SK-N-MC (cell line): ENCODE results near the gene CTNND2.
"Not testable (repeated sequence)": the region's sequence is repeated elsewhere in the genome, so short reads cannot be mapped to it uniquely, and the experiment has no call there.

Source experiments
- DNase-seq: peaks from one replicate; pipeline ENCODE4 v3.0.0-alpha.2; 2011; ENCODE audit warnings: low read depth, low spot score
- H3K27ac ChIP-seq: fragments of 200-600 bp; sonication (generic); 2 replicates; pipeline ENCODE4 v1.5.1; 2016; ENCODE audit warnings: mixed run types
- H3K36me3 ChIP-seq: fragments of 200-600 bp; sonication (generic); 2 replicates; pipeline ENCODE4 v1.6.1; 2017; ENCODE audit warnings: antibody characterized with exemption, low read length, mixed read lengths; ENCODE audit not compliant: insufficient read depth
- H3K4me3 ChIP-seq: fragments of 200-600 bp; sonication (generic); 2 replicates; pipeline ENCODE4 v1.5.1; 2016
- H3K9ac ChIP-seq: fragments of 200-600 bp; sonication (generic); 2 replicates; pipeline ENCODE4 v1.8.0; 2017; ENCODE audit warnings: mixed run types, mixed read lengths; ENCODE audit not compliant: insufficient read length
- H3K9me3 ChIP-seq: fragments of 200-600 bp; sonication (generic); 2 replicates; pipeline ENCODE4 v1.6.1; 2017; ENCODE audit warnings: low read depth, mild to moderate bottlenecking, antibody characterized with exemption, low read length, moderate library complexity, mixed read lengths
- EZH2 ChIP-seq: fragments of 200-600 bp; sonication (generic); IDR thresholded peaks from one replicate; pipeline ENCODE4 v1.6.1; 2017; ENCODE audit warnings: antibody characterized with exemption
- FOXP2 ChIP-seq: optimal IDR thresholded peaks from 2 replicates; pipeline ENCODE3; 2011; ENCODE audit warnings: mild to moderate bottlenecking, moderate library complexity; ENCODE audit not compliant: insufficient read depth; ENCODE audit errors: extremely low read length, control extremely low read depth
- POLR2AphosphoS5 ChIP-seq: IDR thresholded peaks from 2 replicates; pipeline ENCODE4 v1.6.1; 2012; ENCODE audit warnings: mild to moderate bottlenecking, low read depth, low read length, borderline replicate concordance

Gene CTNND2

GRCh38 chr5:11082404-11082945 is 821.8 kb downstream of the CTNND2 start:
- Histone ChIP-seq H3K9ac (no peak overlapping the region), H3K27ac (no peak overlapping the region), H3K36me3 (no peaks in the 10 kb centered on the region), H3K4me3 (no peak overlapping the region), H3K9me3 (no peaks in the 10 kb centered on the region)
- DNase-seq, result no peak
- TF ChIP-seq POLR2AphosphoS5 (no peak), EZH2 (no peak), FOXP2 (no peak)

GRCh38 chr5:11076945-11077613 is 827.2 kb downstream of the CTNND2 start:
- no peaks in the 10 kb centered on the region for H3K36me3 ChIP-seq
- no peak overlapping the region for H3K9ac ChIP-seq
- no peak for TF ChIP-seq FOXP2
- no peak for TF ChIP-seq EZH2
- no peak for TF ChIP-seq POLR2AphosphoS5
- no peak for DNase-seq
- H3K27ac ChIP-seq, result no peak overlapping the region
- no peak overlapping the region for H3K4me3 ChIP-seq
- no peaks in the 10 kb centered on the region for H3K9me3 ChIP-seq

GRCh38 chr5:11075035-11075805 is 829.0 kb downstream of the CTNND2 start:
- Histone ChIP-seq H3K36me3 (no peaks in the 10 kb centered on the region), H3K9ac (no peak overlapping the region), H3K9me3 (no peaks in the 10 kb centered on the region), H3K27ac (no peak overlapping the region), H3K4me3 (no peak overlapping the region)
- TF ChIP-seq POLR2AphosphoS5 (no peak), FOXP2 (no peak), EZH2 (no peak)
- no peak for DNase-seq

- DNase-seq, result no peak
- Histone ChIP-seq H3K4me3 (no peak overlapping the region), H3K36me3 (peaks cover 4% of the 10 kb centered on the region; the same call in 1 of the 2 replicates), H3K9ac (no peak overlapping the region), H3K9me3 (no peaks in the 10 kb centered on the region), H3K27ac (no peak overlapping the region)
- TF ChIP-seq EZH2 (no peak), POLR2AphosphoS5 (no peak), FOXP2 (no peak)
Observed at GRCh38 chr5:11072568-11072967, 831.7 kb downstream of the CTNND2 start.

- peaks cover 4% of the 10 kb centered on the region; the same call in 1 of the 2 replicates for H3K36me3 ChIP-seq
- no peak overlapping the region for H3K4me3 ChIP-seq
- DNase-seq, result no peak
- no peaks in the 10 kb centered on the region for H3K9me3 ChIP-seq
- no peak overlapping the region for H3K9ac ChIP-seq
- no peak overlapping the region for H3K27ac ChIP-seq
- TF ChIP-seq POLR2AphosphoS5 (no peak), FOXP2 (no peak), EZH2 (no peak)
Observed at GRCh38 chr5:11072076-11072475, 832.2 kb downstream of the CTNND2 start.

- H3K9ac ChIP-seq, result no peak overlapping the region
- peaks cover 4% of the 10 kb centered on the region; the same call in 1 of the 2 replicates for H3K36me3 ChIP-seq
- TF ChIP-seq POLR2AphosphoS5 (no peak), EZH2 (no peak), FOXP2 (no peak)
- H3K27ac ChIP-seq, result no peak overlapping the region
- no peak overlapping the region for H3K4me3 ChIP-seq
- H3K9me3 ChIP-seq, result no peaks in the 10 kb centered on the region
- no peak for DNase-seq
Observed at GRCh38 chr5:11069041-11069440, 835.2 kb downstream of the CTNND2 start.

GRCh38 chr5:11065723-11066122 is 838.5 kb downstream of the CTNND2 start:
- H3K4me3 ChIP-seq, DNase-seq, H3K36me3 ChIP-seq, H3K9ac ChIP-seq, H3K9me3 ChIP-seq, H3K27ac ChIP-seq: not testable (repeated sequence)

GRCh38 chr5:11064763-11065450 is 839.3 kb downstream of the CTNND2 start:
- Histone ChIP-seq H3K9ac (no peak overlapping the region), H3K9me3 (no peaks in the 10 kb centered on the region), H3K36me3 (peaks cover 2% of the 10 kb centered on the region; the same call in 1 of the 2 replicates), H3K27ac (no peak overlapping the region), H3K4me3 (no peak overlapping the region)
- TF ChIP-seq POLR2AphosphoS5 (no peak), FOXP2 (no peak), EZH2 (no peak)
- DNase-seq, result no peak
